ENCODE results near the gene ACTG1. TPM values are rescaled to one million over a fixed set of nuclear protein-coding genes. Genes with fewer than 3 reads are reported as not detected.

ACTG1 gene
- total and polyA plus RNA-seq, 2 of the 4 experiments (the other 2 are of a cell fraction), result 10,907 to 15,732 TPM

- peaks cover 43% of the 10 kb centered on the region for H3K36me3 ChIP-seq (ENCODE audit: control insufficient read depth, insufficient read depth, low read length)
- DNase-seq, result no peak
- no peak overlapping the region for H4K91ac ChIP-seq (ENCODE audit: insufficient read depth, low read depth, low read length)
- intact Hi-C loops (cut with micrococcal nuclease) (no loop called here), dilution Hi-C loops (cut with HindIII; ENCODE audit: low sequenced_read_pairs, unreplicated experiment) (no loop called here), in situ Hi-C loops (cut with MboI; ENCODE audit: low sequenced_read_pairs) (no loop called here)
- no peaks in the 10 kb centered on the region for H3K9me1 ChIP-seq (ENCODE audit: insufficient read depth, low read length)
- H3K9ac ChIP-seq (ENCODE audit: low read depth, low read length), result no peak overlapping the region
- peaks cover 6% of the 10 kb centered on the region; the same call in 1 of the 2 replicates for H3K27me3 ChIP-seq (ENCODE audit: control insufficient read depth, insufficient read depth, low read length)
- H3K14ac ChIP-seq (replicated peaks; ENCODE audit: low read depth, low read length), result no peak overlapping the region
- H4K20me1 ChIP-seq (ENCODE audit: insufficient read depth, low read length), result peaks cover 7% of the 10 kb centered on the region
- H3K23ac ChIP-seq (ENCODE audit: low read depth, low read length), result no peak overlapping the region
- H3K18ac ChIP-seq (ENCODE audit: low read depth, low read length), result no peak overlapping the region
- H2BK5ac ChIP-seq (ENCODE audit: low read depth, low read length, poor library complexity, severe bottlenecking), result no peak overlapping the region
- H3K79me1 ChIP-seq (ENCODE audit: low read depth in 1 of 2, low read length in 2 of 2), result peaks cover 0 to under 1% of the 10 kb centered on the region in 2 experiments; a peak in 2 of 4 replicates
- H3K4me1 ChIP-seq (ENCODE audit: control insufficient read depth, insufficient read depth, low read length), result no peaks in the 10 kb centered on the region
- H3K27ac ChIP-seq (ENCODE audit: insufficient read depth, low read length), result no peak overlapping the region
- no peak overlapping the region for H2AK9ac ChIP-seq (replicated peaks; ENCODE audit: low read depth, low read length, poor library complexity)
- H4K8ac ChIP-seq (ENCODE audit: low read depth in 2 of 2, low read length in 2 of 2), result no peak overlapping the region
- no peak overlapping the region for H2BK20ac ChIP-seq (ENCODE audit: low read depth, low read length)
- ChIA-PET CTCF (no interaction called here), POLR2A (ENCODE audit: unreplicated experiment) (no interaction called here)
- 97% methylated on average over 16 of the region's 17 CpGs; no CpG with 5 or more reads in 1 of the 2 experiments for WGBS, 2 experiments (ENCODE audit: extremely low coverage in 2 of 2, insufficient read length in 1 of 2)
- H2AK5ac ChIP-seq (ENCODE audit: low read depth, low read length), result no peak overlapping the region
- H2AFZ ChIP-seq (replicated peaks; ENCODE audit: low read length, poor library complexity), result no peak overlapping the region
- H2BK15ac ChIP-seq (ENCODE audit: low read depth, low read length), result no peak overlapping the region
- TF ChIP-seq POLR2A (IDR thresholded peaks at IDR 0.05; ENCODE audit: low read depth, low read length) (no peak), USF2 (IDR thresholded peaks at IDR 0.05; ENCODE audit: low read depth, low read length) (no peak), FOS (IDR thresholded peaks at IDR 0.05; ENCODE audit: low read depth, low read length) (no peak), CEBPB (IDR thresholded peaks at IDR 0.05; ENCODE audit: low read depth, low read length) (no peak), MAFK (IDR thresholded peaks at IDR 0.05; ENCODE audit: low read depth, low read length) (no peak), CHD1 (IDR thresholded peaks at IDR 0.05; ENCODE audit: low read depth, low read length) (no peak), SMC3 (IDR thresholded peaks at IDR 0.05; ENCODE audit: low read depth, low read length) (no peak), RAD21 (IDR thresholded peaks at IDR 0.05; ENCODE audit: low read length) (no peak), NFE2L2 (IDR thresholded peaks at IDR 0.05; ENCODE audit: low read depth, low read length) (no peak), CTCF (conservative IDR thresholded peaks at IDR 0.05; ENCODE audit: low read depth, low read length) (no peak), RCOR1 (IDR thresholded peaks at IDR 0.05; ENCODE audit: insufficient replicate concordance, low read length) (no peak), MAZ (IDR thresholded peaks at IDR 0.05; ENCODE audit: borderline replicate concordance, low read depth, low read length) (no peak), RFX5 (IDR thresholded peaks at IDR 0.05; ENCODE audit: low read depth, low read length) (no peak), BHLHE40 (IDR thresholded peaks at IDR 0.05; ENCODE audit: low read depth, low read length) (no peak), ELK1 (IDR thresholded peaks at IDR 0.05; ENCODE audit: borderline replicate concordance, low read depth, low read length) (no peak), MXI1 (IDR thresholded peaks at IDR 0.05; ENCODE audit: borderline replicate concordance, low read depth, low read length) (no peak)
- H3K4me2 ChIP-seq (ENCODE audit: low read depth, low read length), result no peak overlapping the region
- no peak overlapping the region for H2BK120ac ChIP-seq (ENCODE audit: low read depth, low read length)
- no peaks in the 10 kb centered on the region for H3K9me3 ChIP-seq (ENCODE audit: control insufficient read depth, insufficient read depth, low read length)
- H3K4ac ChIP-seq (ENCODE audit: low read depth, low read length), result no peak overlapping the region
- BruUV-seq (replicated peaks), result no TSS peak
- no peak overlapping the region for H4K5ac ChIP-seq (ENCODE audit: low read depth, low read length)
- H3K56ac ChIP-seq (ENCODE audit: extremely low read depth, insufficient read depth, low read length), result no peak overlapping the region
- H3K4me3 ChIP-seq (ENCODE audit: insufficient read depth, low read depth, low read length), result no peak overlapping the region
- no peak for ATAC-seq (ENCODE audit: low read depth)
These were observed 28.5 kb upstream of the ACTG1 start for GRCh38 chr17:81541123-81541522.
